GM18526 (cell line): ENCODE data around the gene RANBP10.

Experiments
- POLR2A ChIP-seq: IDR thresholded peaks from 3 replicates; pipeline ENCODE4 v1.6.1; 2011; ENCODE audit not compliant: insufficient read length; ENCODE audit errors: extremely low read depth

RANBP10 gene

DNA sequence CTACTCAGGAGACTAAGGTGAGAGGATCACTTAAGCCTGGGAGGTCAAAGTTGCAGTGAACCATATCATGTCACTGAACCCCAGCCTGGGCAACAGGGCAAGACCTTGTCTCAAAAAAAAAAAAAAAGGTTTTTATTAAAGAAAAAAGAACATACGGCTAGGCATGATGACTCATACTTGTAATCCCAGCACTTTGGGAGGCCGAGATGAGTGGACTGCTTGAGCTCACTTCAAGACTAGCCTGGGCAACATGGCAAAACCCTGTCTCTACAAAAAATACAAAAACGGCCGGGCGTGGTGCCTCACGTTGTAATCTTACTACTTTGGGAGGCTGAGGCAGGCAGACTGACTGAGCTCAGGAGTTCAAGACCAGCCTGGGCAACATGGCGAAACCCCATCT, 38.4 kb downstream of the RANBP10 start:
- TF ChIP-seq POLR2A: no peak

DNA sequence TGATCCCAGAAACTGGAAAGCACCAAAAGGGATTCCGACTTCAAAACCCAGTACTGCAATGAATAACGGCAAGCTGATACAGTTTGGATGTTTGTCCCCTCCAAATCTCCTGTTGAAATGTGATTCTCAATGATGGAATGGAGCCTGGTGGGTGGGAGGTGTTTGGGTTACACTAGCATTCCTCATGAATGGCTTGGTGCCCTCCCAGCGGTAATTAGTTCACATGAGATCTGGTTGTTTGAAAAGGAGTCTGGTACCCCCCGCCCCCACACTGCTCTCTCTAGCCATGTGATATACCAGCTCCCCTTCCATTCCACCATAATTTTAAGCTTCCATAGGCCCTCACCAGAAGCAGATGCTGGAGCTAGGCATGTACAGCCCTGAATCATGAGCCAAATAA, 40.1 kb downstream of the RANBP10 start:
- TF ChIP-seq POLR2A: no peak

DNA sequence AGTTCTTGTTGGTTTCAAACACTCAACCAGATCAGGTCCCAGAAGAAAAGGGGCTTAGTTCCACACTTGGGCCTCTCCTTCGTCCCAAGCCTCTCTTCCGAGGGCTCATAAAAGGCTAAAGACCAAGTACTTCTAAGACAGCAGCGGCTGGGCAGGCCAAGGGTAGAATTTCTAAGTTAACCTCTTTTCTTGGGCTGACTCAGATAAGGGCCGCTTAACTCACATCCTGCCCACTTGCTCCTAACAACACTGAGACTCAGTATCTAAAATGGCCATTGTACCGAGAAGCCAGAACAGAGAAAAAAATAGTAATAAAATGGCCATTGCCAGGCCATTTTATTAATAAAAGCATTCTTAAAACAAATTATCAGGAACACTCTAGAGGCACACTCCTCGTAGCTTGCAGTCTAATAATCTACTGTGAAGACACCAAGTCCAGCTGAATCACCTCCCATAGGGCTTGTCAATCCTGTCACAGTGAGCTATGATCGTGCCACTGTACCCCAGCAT, 42.1 kb downstream of the RANBP10 start:
- TF ChIP-seq POLR2A: no peak

DNA sequence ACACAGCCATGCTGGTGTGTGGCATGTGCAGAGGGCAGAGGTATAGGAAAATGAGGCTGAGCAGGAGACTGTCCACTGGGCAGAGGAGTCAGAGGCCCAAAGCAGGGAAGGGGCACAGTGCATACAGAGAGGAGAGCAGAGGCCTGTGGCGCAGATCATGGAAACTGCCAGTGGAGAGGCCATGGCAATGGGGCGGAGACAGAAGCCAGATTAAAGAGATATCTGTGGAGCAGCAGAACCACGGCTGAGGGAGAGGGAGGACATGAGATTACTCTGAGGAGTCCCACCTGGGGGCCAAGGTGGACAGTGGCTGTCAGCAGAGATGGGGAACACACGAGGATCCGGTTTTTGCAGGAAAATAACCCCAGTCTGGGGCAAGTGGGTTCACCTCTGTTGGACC, 43.3 kb downstream of the RANBP10 start:
- no peak for TF ChIP-seq POLR2A

DNA sequence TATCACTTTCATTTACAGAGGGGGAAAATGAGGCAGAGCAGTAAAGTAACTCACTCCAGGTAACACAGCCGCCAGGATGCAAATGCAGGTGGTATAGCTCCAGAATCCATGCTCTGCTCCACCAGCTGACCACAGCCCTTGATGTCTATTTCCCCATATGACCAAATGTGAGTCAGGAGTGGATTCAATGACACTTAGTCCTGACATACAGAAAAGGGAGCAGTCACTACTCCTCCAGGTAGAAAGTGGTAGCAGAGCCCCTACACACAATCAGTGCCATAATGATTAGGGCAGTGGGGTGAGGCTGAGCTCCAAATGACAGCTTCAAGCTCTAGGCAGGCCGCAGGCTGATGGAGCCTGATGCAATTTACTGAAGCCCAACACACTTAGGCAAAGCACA, 44.0 kb downstream of the RANBP10 start:
- TF ChIP-seq POLR2A: no peak

DNA sequence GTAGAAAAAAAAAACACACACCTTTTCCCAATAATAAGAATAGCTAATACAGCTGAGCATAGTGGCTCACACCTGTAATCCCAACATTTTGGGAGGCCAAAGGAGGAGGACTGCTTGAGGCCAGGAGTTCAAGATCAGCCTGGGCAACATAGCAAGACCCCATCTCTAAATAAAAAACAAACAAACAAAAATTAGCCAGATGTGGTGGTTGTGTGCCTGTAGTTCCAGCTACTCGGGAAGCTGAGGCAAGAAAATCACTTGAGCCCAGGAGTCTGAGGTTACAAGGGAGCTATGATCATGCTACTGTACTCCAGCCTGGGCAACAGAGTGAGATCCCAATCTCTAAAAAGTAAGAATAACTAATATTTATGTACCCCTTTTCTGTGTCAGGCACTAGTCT, 44.4 kb downstream of the RANBP10 start:
- TF ChIP-seq POLR2A: no peak

DNA sequence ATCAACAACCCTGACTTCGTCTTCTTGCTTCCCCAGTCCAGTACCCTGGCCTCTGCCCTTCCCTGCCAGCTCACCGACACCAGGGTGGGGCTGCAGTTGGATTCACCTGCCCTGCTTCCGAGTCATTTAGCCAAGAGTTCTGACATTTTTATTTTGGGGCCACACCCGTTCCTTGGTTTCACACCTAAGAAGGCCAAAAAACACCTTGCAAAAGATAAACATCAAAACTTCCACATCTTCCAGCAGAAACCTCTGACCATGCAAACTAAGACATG, 45.5 kb downstream of the RANBP10 start:
- TF ChIP-seq POLR2A: no peak

DNA sequence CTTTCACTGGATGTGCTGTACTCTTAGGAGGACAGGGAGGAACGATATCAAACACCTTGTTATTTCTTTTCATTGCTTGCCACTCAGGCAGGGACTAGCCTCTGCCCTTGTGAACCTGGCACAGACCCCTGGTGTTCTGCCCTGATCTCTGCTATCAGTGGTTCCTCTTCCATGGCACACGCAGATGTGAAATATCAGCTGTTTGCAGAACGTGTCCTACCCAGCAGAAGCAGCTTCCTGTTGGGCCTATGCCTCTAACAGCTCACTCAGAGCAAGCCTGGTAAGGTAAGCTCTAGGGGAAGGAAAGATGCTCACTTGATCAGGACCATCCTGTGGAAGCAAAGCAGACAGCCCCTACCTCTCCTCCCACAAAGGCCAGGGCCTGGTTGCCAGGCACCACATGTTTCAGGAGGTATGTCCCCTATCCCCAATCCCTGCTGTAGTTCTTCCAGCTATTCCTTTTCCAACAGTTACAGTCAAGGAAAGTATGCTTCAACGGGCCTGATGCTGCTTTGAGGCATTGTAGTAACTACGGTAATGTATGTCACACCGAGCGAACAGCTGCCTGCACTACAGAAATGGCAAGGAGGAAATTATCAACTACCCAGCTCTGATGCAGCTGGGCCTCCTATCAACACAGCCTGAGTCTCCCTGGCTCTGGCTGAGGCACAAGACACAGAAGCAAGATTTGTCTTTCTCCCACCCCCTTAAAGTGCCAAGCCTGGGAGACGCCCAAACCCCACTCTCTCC, 46.0 kb downstream of the RANBP10 start:
- TF ChIP-seq POLR2A: no peak

DNA sequence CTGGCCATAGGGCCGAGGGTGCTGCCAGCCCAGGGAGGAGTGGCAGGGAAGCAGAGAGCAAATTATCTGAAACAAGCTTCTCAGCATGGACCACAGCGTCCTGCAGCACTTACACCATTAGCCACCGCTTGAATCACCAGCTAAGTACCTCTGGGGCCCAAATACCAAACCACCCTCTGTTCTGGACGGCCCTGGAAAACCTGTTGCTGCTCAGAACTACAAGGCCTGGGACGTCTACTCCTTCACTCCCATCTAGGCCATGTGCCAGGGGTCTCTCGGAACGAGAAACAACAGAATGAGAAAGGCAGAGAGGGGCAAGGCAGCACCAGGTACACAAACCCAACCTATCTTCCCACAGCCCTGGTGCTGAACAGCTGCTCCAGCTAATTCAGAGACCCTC, 47.4 kb downstream of the RANBP10 start:
- TF ChIP-seq POLR2A: no peak

DNA sequence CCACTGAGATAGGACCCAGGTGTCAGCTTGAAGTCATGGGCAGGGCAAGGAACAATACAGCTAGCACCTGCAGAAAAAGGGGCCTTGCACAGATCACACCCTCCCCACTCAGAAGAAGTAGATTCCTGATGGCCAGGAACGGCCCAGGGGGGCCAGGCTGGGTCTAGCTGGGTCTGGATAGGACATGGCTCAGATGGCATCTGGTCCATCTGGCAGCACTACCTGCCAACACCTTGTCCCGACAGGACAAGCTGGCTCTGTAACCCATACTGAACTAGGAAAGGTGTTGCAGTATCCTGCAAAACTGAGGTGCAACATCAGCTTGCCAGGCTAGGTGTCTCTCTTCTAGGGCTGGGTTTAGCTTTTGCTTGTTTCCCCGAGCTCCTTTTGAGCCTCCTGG, 48.4 kb downstream of the RANBP10 start:
- TF ChIP-seq POLR2A: no peak

DNA sequence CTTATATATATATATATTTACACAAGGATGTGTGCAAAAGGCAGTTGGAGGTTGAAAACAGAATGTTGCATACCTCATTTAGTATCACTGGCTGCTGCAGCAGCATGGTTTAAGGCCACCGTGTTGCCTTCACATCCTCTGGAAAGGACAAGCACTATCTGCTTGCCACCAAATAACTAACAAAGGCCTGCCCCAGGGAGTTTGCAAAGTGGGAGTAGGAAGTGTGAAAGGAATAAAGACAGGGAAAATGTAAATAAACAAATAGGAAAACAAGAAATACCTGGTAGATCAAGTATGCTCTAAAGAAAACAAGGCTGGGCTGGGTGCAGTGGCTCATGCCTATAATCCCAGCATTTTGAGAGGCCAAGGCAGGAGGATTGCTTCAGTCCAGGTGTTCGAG, 53.7 kb downstream of the RANBP10 start:
- TF ChIP-seq POLR2A: no peak

DNA sequence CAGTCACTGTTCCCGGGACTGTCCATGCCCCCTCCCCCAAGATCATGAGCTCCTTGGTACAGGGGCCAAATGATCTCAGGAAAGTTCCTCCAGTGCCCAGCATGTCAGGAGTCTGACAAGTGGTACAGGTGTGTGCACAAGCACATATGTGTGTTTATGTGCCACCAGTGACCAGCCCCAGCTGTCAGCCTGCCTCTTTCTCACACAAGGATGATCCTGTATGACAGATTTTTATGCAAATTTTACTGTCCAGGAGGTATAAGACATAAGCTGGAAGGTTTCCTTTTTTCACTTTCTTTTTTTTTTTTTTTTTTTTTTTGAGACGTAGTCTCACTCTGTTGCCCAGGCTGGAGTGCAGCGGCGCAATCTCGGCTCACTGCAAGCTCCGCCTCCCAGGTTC, 55.9 kb downstream of the RANBP10 start:
- TF ChIP-seq POLR2A: no peak

DNA sequence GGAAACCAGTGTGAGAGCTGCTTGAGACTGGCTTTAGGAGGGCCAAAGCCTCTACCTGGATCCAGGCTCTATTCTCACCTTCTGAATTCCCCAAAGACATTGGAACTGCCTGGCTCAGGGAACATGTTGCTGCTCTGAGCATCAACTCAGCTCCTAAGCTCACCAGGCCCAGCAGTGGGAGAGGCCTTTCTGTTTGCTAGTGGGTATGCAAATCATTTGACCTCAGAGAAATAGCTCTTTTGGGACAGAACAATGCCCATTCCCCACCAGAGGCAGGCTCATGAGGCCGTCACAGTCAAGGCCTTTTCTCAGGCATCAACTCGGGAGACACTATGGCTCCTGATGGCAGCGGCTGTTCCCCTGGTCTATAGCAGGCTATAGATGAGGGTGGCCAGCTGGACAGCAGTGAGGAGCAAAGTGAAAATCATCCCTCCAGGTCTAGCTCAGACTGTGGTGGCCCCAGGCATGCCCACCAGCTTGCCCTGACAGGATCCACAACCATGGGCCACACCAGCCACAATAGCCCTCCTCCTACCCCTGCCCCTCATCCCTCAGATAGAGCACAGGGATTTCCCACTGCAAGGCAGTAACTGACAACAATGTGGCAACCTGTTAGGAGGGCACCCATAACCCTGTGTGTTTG, 56.8 kb downstream of the RANBP10 start:
- TF ChIP-seq POLR2A: no peak

DNA sequence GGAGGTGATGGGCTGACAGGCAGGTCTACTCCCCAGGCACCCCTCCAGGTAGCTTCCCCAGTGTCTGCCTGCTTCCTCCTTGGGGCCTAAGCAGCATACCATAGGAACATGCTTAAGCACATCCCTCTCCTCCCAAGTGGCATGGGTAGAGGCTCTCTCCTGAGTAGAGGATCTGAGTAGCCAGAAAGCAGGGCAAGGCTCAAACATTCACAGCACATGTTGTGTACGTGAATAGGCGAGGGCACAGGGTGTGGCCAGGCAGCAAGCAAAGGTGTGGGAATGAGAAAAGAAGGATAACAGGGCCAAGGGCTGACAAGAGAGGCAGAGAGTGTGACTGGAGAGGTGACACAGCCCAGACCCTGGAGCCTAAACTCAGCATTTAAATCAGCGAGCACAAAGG, 57.5 kb downstream of the RANBP10 start:
- TF ChIP-seq POLR2A: no peak

DNA sequence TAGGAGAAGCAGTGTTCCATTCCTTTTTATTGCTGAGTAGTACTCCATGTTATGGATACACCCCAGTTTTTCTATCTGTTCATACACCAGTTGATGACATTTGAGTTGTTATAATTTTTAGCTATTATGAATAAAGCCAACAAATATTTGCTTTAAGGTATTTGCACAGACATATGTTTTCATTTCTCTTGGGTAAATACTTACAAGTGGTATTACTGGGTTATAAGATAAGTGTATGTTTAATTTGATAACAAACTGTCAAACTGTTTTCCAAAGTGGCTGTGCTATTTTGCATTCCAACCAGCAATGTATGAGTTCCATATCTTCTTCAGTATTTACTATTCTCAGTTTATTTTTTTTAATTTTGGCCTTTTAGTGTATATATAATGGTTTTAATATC, 59.5 kb downstream of the RANBP10 start:
- TF ChIP-seq POLR2A: no peak

DNA sequence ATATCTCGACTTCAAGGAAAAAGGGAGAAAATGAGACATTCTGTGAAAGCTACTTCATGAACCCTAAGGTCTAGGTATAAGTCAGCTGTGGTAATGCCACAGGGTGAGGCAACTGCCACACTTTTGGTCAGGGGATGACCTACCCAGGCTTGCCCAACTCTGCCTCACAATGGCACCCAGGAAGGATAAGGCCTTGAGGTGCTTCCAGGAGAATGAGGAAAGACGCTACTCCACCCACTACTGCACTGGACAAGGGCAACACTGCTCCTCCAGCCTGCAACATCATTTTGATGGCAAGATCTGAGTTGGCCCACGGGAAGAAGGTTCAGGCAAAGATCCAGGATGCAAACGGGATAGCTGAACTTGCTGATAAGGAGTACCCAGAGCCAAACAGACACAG, 65.2 kb downstream of the RANBP10 start:
- TF ChIP-seq POLR2A: no peak

DNA sequence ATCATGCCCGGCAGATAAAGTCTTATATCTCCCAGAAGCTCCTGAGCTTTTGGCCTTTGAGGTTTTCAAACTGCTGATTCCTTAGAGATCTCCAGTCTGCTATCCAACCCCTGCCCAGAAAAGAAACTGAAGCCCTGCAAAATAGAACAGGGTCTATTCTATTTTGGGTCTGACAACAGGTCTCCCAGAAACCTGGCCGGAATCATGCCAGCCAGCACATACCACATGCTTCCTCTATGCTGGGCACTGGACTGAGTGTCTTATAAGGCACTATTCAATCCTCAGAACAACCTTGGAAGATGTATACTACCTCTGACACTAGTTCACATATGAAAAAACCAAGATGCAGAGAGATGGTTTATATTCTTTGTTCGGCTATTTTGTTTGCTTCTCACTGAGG, 66.0 kb downstream of the RANBP10 start:
- no peak for TF ChIP-seq POLR2A
